ENCODE results near the gene UBASH3B.

DNA sequence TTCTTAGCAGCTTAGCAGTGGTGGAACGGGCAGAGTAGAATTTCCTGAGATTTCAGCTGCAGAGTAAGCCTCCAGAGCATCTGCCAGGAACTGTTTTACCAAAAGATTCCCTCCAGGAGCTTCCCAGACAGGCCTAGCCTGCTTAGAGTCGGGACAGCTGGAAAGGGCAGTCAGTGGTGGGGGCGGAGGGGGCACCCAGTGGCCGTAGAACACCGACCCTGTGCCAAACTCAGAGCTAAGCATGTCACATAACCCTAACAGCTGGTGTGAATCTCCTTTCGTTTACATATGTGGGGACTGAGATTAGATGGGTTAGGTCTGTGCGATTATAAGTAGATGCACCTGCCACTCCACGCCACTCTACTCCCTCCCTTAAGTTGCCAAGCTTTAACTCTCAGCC, 102.8 kb downstream of the UBASH3B start:
- TF ChIP-seq POLR2A (IDR thresholded peaks at IDR 0.05), result no peak
- TF ChIP-seq, protein P1, sequence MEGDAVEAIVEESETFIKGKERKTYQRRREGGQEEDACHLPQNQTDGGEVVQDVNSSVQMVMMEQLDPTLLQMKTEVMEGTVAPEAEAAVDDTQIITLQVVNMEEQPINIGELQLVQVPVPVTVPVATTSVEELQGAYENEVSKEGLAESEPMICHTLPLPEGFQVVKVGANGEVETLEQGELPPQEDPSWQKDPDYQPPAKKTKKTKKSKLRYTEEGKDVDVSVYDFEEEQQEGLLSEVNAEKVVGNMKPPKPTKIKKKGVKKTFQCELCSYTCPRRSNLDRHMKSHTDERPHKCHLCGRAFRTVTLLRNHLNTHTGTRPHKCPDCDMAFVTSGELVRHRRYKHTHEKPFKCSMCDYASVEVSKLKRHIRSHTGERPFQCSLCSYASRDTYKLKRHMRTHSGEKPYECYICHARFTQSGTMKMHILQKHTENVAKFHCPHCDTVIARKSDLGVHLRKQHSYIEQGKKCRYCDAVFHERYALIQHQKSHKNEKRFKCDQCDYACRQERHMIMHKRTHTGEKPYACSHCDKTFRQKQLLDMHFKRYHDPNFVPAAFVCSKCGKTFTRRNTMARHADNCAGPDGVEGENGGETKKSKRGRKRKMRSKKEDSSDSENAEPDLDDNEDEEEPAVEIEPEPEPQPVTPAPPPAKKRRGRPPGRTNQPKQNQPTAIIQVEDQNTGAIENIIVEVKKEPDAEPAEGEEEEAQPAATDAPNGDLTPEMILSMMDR (IDR thresholded peaks at IDR 0.05), result no peak
